Stomach (tissue), 4 donors: Measurements from ENCODE around the gene ALOX15B.

Experiments
- EP300 ChIP-seq: sonication (generic); formaldehyde crosslinking; IDR thresholded peaks from one replicate; pipeline ENCODE4 v1.6.1; 2017; ENCODE audit warnings: antibody characterized with exemption
- POLR2A ChIP-seq, 4 donors: fragments of 450-650 bp; IDR thresholded peaks; one replicate each; pipeline ENCODE4 v1.6.1; 2016; ENCODE audit warnings: antibody characterized with exemption in 4 of 4, control low read depth in 2 of 4, mild to moderate bottlenecking in 1 of 4, moderate library complexity in 1 of 4
- POLR2AphosphoS5 ChIP-seq, 3 donors: sonication (generic); formaldehyde crosslinking; IDR thresholded peaks; one replicate each; pipeline ENCODE4 v1.6.1; 2016; ENCODE audit warnings: antibody characterized with exemption in 3 of 3
- TF ChIP-seq, protein P1 (sequence below), 7 experiments: fragments of 450-650 bp in 4 of 7; fragments of 200-600 bp in 3 of 7; sonication (generic) in 3 of 7; IDR thresholded peaks; one replicate each; pipeline ENCODE4 v1.5.1; 2016 to 2019; ENCODE audit warnings: antibody characterized with exemption in 7 of 7, control low read depth in 2 of 7, mild to moderate bottlenecking in 1 of 7

DNA sequence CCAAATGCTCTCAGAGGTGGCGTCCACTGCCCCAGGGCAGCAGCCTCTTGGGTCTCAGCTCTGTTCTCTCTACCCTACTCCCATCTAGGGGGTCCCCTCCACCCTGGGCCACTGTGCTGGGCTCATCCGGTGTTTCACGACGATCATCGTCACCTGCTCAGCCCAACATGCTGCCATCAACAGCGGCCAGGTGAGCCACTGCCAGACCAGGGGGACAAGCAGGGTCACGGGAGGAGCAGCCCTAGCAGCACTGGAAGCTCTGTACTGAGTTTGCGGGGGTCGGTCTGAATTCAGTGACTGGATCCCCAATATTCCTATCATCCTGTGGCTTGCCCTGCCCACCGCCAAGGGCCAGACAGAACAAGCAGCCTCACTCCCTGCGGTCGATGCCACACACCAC lies 32.6 kb downstream of the ALOX15B start:
- TF ChIP-seq, protein P1, sequence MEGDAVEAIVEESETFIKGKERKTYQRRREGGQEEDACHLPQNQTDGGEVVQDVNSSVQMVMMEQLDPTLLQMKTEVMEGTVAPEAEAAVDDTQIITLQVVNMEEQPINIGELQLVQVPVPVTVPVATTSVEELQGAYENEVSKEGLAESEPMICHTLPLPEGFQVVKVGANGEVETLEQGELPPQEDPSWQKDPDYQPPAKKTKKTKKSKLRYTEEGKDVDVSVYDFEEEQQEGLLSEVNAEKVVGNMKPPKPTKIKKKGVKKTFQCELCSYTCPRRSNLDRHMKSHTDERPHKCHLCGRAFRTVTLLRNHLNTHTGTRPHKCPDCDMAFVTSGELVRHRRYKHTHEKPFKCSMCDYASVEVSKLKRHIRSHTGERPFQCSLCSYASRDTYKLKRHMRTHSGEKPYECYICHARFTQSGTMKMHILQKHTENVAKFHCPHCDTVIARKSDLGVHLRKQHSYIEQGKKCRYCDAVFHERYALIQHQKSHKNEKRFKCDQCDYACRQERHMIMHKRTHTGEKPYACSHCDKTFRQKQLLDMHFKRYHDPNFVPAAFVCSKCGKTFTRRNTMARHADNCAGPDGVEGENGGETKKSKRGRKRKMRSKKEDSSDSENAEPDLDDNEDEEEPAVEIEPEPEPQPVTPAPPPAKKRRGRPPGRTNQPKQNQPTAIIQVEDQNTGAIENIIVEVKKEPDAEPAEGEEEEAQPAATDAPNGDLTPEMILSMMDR (IDR thresholded peaks at IDR 0.05) = no peak
- TF ChIP-seq POLR2A (IDR thresholded peaks at IDR 0.05) (no peak), POLR2AphosphoS5 (IDR thresholded peaks at IDR 0.05) (no peak), EP300 (no peak)
